Esophagus squamous epithelium (tissue), 5 donors: ENCODE results near the gene DAB1. TPM values are rescaled to one million over a fixed set of nuclear protein-coding genes. Genes with fewer than 3 reads are reported as not detected.

Experiments
- DNase-seq: peaks from one replicate; lab custom pipeline; 2025; lab: John Stamatoyannopoulos, UW
- H3K27ac ChIP-seq, 4 donors: fragments of 200-600 bp; sonication (generic); one replicate each; pipeline ENCODE4 v1.5.1; 2016 to 2019; ENCODE audit warnings: mild to moderate bottlenecking in 1 of 4
- H3K27me3 ChIP-seq, 4 donors: fragments of 200-600 bp; sonication (generic); 1 replicate in 3 of 4; 2 replicates in 1 of 4; pipeline versions ENCODE4 v1.5.1 to v1.6.0; 2017 to 2021; ENCODE audit warnings: antibody characterized with exemption in 1 of 4
- H3K36me3 ChIP-seq, 3 donors: fragments of 200-600 bp; sonication (generic); one replicate each; pipeline ENCODE4 v1.5.1; 2016 to 2019
- H3K4me1 ChIP-seq, 3 donors: fragments of 200-600 bp; sonication (generic); one replicate each; pipeline ENCODE4 v1.5.1; 2017 to 2019
- H3K4me3 ChIP-seq, 4 donors: fragments of 200-600 bp; sonication (generic); 1 replicate in 3 of 4; 2 replicates in 1 of 4; pipeline ENCODE4 v1.5.1; 2016 to 2019; ENCODE audit warnings: mild to moderate bottlenecking in 2 of 4, moderate library complexity in 1 of 4
- H3K9me3 ChIP-seq, 3 donors: fragments of 200-600 bp; sonication (generic); one replicate each; pipeline ENCODE4 v1.5.1; 2016 to 2019
- POLR2A ChIP-seq, 4 donors: fragments of 450-650 bp; IDR thresholded peaks; one replicate each; pipeline ENCODE4 v1.6.1; 2017; ENCODE audit warnings: antibody characterized with exemption in 4 of 4, mild to moderate bottlenecking in 4 of 4, moderate library complexity in 3 of 4
- WGBS, 2 donors: methylation state at CpG; one replicate each; pipeline ENCODE4 v1.1.5; 2018; 5-methylcytosine and 5-hydroxymethylcytosine counted together
- intact Hi-C: fragments of 100-400 bp; cut with DNase I; formaldehyde crosslinking; loops from one replicate; pipeline ENCODE4 v1.15.0; 2022
- total RNA-seq, 4 donors: library from RNA; depleted of rRNA; stranded (reverse); fragments of >200 nt; gene quantifications; one replicate each; pipeline ENCODE4 v1.1.0, GENCODE V29; 2016
- TF ChIP-seq, protein P1 (sequence below), 6 experiments: fragments of 450-650 bp in 4 of 6; fragments of 200-600 bp in 2 of 6; sonication (generic) in 2 of 6; IDR thresholded peaks; one replicate each; pipeline ENCODE4 v1.5.1; 2016 to 2019; ENCODE audit warnings: antibody characterized with exemption in 6 of 6, mild to moderate bottlenecking in 4 of 6, moderate library complexity in 4 of 6
- donor health status: DM: yes; HTN: yes; CAD: no.

Gene DAB1
- total RNA-seq, 4 donors from 2014 or later: under 0.01 TPM; not detected in 3

DNA sequence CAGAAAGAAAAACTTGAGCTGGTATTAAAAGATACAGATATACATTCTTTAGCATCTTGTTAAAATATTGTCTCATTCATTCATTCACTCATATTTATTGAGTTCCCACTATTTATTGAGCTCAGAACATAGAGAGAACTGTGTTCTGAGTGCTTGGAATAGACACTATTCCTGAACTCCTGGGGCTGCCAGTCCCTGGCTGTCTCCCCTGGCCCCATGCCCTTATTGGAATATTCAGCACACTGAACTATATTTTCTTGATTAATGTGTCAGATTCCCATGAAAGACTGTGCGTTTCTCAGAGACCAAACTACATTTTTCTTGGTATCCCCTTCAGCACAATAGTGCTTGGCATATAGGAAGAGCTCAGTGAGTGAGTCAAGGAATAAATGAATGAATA is 44.0 kb upstream of the DAB1 start:
- no peak overlapping the region for H3K4me3 ChIP-seq
- WGBS, 2 donors: 33 to 40% methylated on average over 1 of the region's 1 CpG
- H3K27ac ChIP-seq: no peak overlapping the region
- no peak for DNase-seq
- no peaks in the 10 kb centered on the region for H3K36me3 ChIP-seq
- H3K27me3 ChIP-seq: peaks cover 0 to 4% (median 0%) of the 10 kb centered on the region in 4 donors
- TF ChIP-seq, protein P1, sequence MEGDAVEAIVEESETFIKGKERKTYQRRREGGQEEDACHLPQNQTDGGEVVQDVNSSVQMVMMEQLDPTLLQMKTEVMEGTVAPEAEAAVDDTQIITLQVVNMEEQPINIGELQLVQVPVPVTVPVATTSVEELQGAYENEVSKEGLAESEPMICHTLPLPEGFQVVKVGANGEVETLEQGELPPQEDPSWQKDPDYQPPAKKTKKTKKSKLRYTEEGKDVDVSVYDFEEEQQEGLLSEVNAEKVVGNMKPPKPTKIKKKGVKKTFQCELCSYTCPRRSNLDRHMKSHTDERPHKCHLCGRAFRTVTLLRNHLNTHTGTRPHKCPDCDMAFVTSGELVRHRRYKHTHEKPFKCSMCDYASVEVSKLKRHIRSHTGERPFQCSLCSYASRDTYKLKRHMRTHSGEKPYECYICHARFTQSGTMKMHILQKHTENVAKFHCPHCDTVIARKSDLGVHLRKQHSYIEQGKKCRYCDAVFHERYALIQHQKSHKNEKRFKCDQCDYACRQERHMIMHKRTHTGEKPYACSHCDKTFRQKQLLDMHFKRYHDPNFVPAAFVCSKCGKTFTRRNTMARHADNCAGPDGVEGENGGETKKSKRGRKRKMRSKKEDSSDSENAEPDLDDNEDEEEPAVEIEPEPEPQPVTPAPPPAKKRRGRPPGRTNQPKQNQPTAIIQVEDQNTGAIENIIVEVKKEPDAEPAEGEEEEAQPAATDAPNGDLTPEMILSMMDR (IDR thresholded peaks at IDR 0.05): no peak
- no peak for TF ChIP-seq POLR2A (IDR thresholded peaks at IDR 0.05)
- intact Hi-C loops: no loop called here
- no peaks in the 10 kb centered on the region for H3K4me1 ChIP-seq
- H3K9me3 ChIP-seq: no peaks in the 10 kb centered on the region

DNA sequence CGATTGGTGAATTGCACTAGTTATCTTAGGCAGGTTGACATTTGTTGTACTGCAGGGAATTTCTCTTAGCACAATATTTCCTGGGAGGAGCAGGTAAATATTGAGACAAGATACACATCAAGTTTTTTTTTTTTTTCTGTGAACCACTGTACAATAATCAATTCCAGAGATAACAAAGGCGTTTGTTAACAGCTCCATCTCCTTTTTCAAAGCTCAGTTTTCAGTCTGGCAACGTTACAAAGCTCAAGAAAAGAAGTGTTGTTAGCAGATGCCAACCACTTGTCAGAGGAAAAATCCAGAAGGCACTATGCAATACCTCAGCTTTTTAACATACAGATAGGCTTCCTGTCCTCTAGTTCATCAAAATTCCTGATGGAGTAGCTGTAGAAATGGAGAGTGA is 40.9 kb upstream of the DAB1 start:
- H3K4me3 ChIP-seq: no peak overlapping the region
- H3K36me3 ChIP-seq: no peaks in the 10 kb centered on the region
- no peak overlapping the region for H3K27ac ChIP-seq
- intact Hi-C loops: no loop called here
- WGBS, 2 donors: 9 to 14% methylated on average over 3 of the region's 3 CpGs
- TF ChIP-seq POLR2A (IDR thresholded peaks at IDR 0.05): no peak
- TF ChIP-seq, protein P1 (IDR thresholded peaks at IDR 0.05): no peak
- no peaks in the 10 kb centered on the region for H3K9me3 ChIP-seq
- no peaks in the 10 kb centered on the region for H3K4me1 ChIP-seq
- DNase-seq: no peak
- H3K27me3 ChIP-seq: peaks cover 0 to 4% (median 0%) of the 10 kb centered on the region in 4 donors

DNA sequence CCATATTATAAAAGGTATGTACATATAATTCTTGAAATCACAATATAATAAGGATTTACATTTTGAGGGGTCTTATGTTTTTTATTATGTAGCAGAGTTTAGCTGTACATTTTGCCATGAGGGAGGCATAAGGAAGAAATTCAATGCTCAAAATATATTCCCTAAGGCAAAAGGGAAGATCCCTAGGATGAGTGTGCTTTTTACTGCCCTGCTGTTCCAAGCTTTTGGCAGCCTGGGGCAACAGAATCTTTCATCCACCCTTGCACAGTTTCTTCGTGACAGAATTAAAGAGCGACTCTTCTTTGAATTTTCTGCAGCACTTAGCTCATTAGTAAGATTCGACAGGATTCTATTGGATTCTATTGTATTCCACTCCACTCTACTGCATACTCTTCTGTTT is 39.5 kb upstream of the DAB1 start:
- no peak overlapping the region for H3K4me3 ChIP-seq
- WGBS, 2 donors: 57 to 90% methylated on average over 3 of the region's 3 CpGs
- H3K36me3 ChIP-seq: no peaks in the 10 kb centered on the region
- no peaks in the 10 kb centered on the region for H3K4me1 ChIP-seq
- TF ChIP-seq, protein P1 (IDR thresholded peaks at IDR 0.05): no peak
- TF ChIP-seq POLR2A (IDR thresholded peaks at IDR 0.05): no peak
- no peak for DNase-seq
- H3K27ac ChIP-seq: no peak overlapping the region
- intact Hi-C loops: no loop called here
- H3K9me3 ChIP-seq: no peaks in the 10 kb centered on the region
- peaks cover 0 to 4% (median 0%) of the 10 kb centered on the region in 4 donors for H3K27me3 ChIP-seq

GRCh38 chr1:57461405-57461804 is 37.5 kb upstream of the DAB1 start:
- no peak for DNase-seq
- WGBS, 2 donors: 64 to 80% methylated on average over 2 of the region's 2 CpGs
- no peak for TF ChIP-seq POLR2A (IDR thresholded peaks at IDR 0.05)
- TF ChIP-seq, protein P1 (IDR thresholded peaks at IDR 0.05): no peak

DNA sequence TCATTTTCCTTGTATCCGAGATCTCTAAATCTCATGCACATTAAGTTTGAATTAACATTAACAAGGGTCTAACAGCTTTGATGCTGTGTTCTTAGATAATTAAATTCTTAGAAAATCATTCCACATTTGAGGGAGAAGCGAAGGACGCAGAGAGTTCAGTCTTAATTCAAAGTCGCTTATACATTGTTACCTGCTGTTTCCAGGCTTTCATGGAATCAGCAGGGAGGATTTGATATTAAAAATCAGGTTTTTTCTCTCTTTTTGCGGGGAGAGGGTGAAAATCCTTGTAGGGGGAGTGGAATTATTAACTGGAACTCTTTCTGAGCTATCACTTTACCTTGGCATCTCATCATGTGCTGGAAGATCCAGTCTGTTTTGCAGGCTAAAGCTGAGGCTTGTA is 27.7 kb upstream of the DAB1 start:
- Histone ChIP-seq H3K27me3 (no peaks in the 10 kb centered on the region), H3K27ac (no peak overlapping the region), H3K36me3 (no peaks in the 10 kb centered on the region), H3K4me1 (no peaks in the 10 kb centered on the region), H3K4me3 (no peak overlapping the region), H3K9me3 (no peaks in the 10 kb centered on the region)
- DNase-seq: no peak
- intact Hi-C loops: no loop called here
- 54 to 67% methylated on average over 5 of the region's 5 CpGs for WGBS, 2 donors
- TF ChIP-seq, protein P1 (IDR thresholded peaks at IDR 0.05): no peak
- no peak for TF ChIP-seq POLR2A (IDR thresholded peaks at IDR 0.05)

More at GRCh38 chr1:57461405-57461804, 37.5 kb upstream of the DAB1 start:
- H3K27me3 ChIP-seq: peaks cover 0 to 4% (median 0%) of the 10 kb centered on the region in 4 donors
- H3K4me1 ChIP-seq: no peaks in the 10 kb centered on the region
- no peak overlapping the region for H3K4me3 ChIP-seq
- no peaks in the 10 kb centered on the region for H3K9me3 ChIP-seq
- H3K27ac ChIP-seq: no peak overlapping the region
- no peaks in the 10 kb centered on the region for H3K36me3 ChIP-seq
- intact Hi-C loops: no loop called here
